Stomach (tissue), 9 donors: Measurements from ENCODE around the gene RAB17. TPM values are rescaled to one million over a fixed set of nuclear protein-coding genes. Genes with fewer than 3 reads are reported as not detected.

Source experiments
- DNase-seq, 2 donors: peaks; one replicate each; pipeline versions ENCODE4 v3.0.0 to v3.0.0-alpha.2; 2013 to 2019
- H3K27ac ChIP-seq, 5 donors: fragments of 200-600 bp in 4 of 5; sonication (generic) in 4 of 5; one replicate each; pipeline ENCODE4 v1.5.1; 2013 to 2019; ENCODE audit warnings: mild to moderate bottlenecking in 1 of 5, moderate library complexity in 1 of 5
- H3K27me3 ChIP-seq, 3 donors: fragments of 200-600 bp; sonication (generic); one replicate each; pipeline ENCODE4 v1.5.1; 2017 to 2019; ENCODE audit warnings: mixed run types in 1 of 3
- H3K36me3 ChIP-seq, 4 donors: fragments of 200-600 bp; sonication (generic); 1 replicate in 3 of 4; 2 replicates in 1 of 4; pipeline ENCODE4 v1.5.1; 2016 to 2019
- H3K4me1 ChIP-seq, 4 donors: fragments of 200-600 bp; sonication (generic); one replicate each; pipeline ENCODE4 v1.5.1; 2016 to 2019
- H3K4me3 ChIP-seq, 4 donors: fragments of 200-600 bp; sonication (generic) in 3 of 4; one replicate each; pipeline ENCODE4 v1.5.1; 2016 to 2019; ENCODE audit warnings: mild to moderate bottlenecking in 1 of 4
- H3K9me3 ChIP-seq, 4 donors: fragments of 200-600 bp; sonication (generic); one replicate each; pipeline ENCODE4 v1.5.1; 2016 to 2019
- EP300 ChIP-seq: sonication (generic); formaldehyde crosslinking; IDR thresholded peaks from one replicate; pipeline ENCODE4 v1.6.1; 2017; ENCODE audit warnings: antibody characterized with exemption
- POLR2A ChIP-seq, 4 donors: fragments of 450-650 bp; IDR thresholded peaks; one replicate each; pipeline ENCODE4 v1.6.1; 2016; ENCODE audit warnings: antibody characterized with exemption in 4 of 4, control low read depth in 2 of 4, mild to moderate bottlenecking in 1 of 4, moderate library complexity in 1 of 4
- POLR2AphosphoS5 ChIP-seq, 3 donors: sonication (generic); formaldehyde crosslinking; IDR thresholded peaks; one replicate each; pipeline ENCODE4 v1.6.1; 2016; ENCODE audit warnings: antibody characterized with exemption in 3 of 3
- WGBS, 5 donors: extraction: QIAGEN DNeasy Blood & Tissue Kit in 3 of 5; methylation state at CpG; one replicate each; pipeline versions ENCODE4 v1.1.5 to v1.1.7; 2013 to 2018; 5-methylcytosine and 5-hydroxymethylcytosine counted together
- intact Hi-C: fragments of 100-400 bp; cut with DNase I; formaldehyde crosslinking; loops from one replicate; pipeline ENCODE4 v1.15.1; 2023; ENCODE audit warnings: low total_unique reads
- polyA plus RNA-seq, 3 donors: library from polyadenylated mRNA; stranded (reverse); fragments of 200-250 nt; gene quantifications; one replicate each; pipeline ENCODE4 v1.2.3, GENCODE V29; 2013
- total RNA-seq, 5 donors: library from RNA; depleted of rRNA; stranded (reverse); fragments of >200 nt; gene quantifications; one replicate each; pipeline versions ENCODE4 v1.1.0 to v1.2.3, GENCODE V29; 2014 to 2016
- TF ChIP-seq, protein P1 (sequence below), 7 experiments: fragments of 450-650 bp in 4 of 7; fragments of 200-600 bp in 3 of 7; sonication (generic) in 3 of 7; IDR thresholded peaks; one replicate each; pipeline ENCODE4 v1.5.1; 2016 to 2019; ENCODE audit warnings: antibody characterized with exemption in 7 of 7, control low read depth in 2 of 7, mild to moderate bottlenecking in 1 of 7
- donor health status: healthy with polysubstance abuse.
- donor health status: Bipolar disorder and iron deficiency.
- donor health status: healthy.

The RAB17 gene
- total and polyA plus RNA-seq, 8 donors, result 8.8 to 187 (median 50.8) TPM

DNA sequence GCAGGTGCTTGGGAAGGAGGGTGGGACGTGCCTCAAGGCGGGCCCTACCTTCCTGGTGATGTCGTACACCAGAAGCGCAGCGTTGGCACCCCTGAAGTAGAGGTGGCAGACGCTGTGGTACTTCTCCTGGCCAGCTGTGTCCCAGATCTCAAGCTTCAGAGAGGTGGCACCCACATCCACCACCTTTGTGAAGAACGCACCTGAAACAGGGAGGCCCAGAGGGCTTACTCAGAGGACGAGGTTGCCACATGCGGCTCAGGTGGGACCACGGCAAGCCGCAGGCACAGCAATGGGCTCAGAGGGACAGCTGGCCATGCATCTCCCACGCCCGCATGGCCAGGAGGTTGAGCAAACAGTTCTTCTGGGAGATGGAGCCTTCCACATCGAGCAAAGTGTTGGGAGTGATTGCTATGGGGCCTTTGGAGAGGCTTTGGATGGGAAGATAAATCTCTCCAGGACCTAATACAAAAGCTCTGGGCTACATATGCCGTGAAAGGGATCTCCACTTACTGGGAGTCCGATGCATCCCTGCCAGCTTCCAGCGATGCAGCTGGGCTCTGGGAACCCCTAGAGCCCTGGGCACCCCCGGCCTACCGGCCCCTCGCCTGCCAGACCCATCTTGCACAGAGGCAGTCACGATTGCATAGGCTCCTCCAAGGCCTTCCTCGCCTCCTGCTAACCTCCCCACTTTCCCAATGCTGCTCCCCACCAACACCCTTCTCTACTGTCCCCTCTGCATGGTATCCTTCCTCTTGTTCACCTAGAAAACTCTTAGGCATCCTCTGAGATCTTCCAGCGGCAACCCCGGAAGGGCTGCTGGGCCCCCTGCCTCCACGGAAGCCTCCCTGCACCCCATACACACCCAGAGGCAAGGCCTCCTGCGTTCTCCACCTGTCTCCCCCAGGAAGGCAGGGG is 12.3 kb downstream of the RAB17 start:
- no peak overlapping the region for H3K4me3 ChIP-seq
- no peak for TF ChIP-seq POLR2A (IDR thresholded peaks at IDR 0.05)
- TF ChIP-seq, protein P1, sequence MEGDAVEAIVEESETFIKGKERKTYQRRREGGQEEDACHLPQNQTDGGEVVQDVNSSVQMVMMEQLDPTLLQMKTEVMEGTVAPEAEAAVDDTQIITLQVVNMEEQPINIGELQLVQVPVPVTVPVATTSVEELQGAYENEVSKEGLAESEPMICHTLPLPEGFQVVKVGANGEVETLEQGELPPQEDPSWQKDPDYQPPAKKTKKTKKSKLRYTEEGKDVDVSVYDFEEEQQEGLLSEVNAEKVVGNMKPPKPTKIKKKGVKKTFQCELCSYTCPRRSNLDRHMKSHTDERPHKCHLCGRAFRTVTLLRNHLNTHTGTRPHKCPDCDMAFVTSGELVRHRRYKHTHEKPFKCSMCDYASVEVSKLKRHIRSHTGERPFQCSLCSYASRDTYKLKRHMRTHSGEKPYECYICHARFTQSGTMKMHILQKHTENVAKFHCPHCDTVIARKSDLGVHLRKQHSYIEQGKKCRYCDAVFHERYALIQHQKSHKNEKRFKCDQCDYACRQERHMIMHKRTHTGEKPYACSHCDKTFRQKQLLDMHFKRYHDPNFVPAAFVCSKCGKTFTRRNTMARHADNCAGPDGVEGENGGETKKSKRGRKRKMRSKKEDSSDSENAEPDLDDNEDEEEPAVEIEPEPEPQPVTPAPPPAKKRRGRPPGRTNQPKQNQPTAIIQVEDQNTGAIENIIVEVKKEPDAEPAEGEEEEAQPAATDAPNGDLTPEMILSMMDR (IDR thresholded peaks at IDR 0.05), result no peak
- TF ChIP-seq EP300, result no peak
- no peak for TF ChIP-seq POLR2AphosphoS5 (IDR thresholded peaks at IDR 0.05)
- no peaks in the 10 kb centered on the region for H3K27me3 ChIP-seq
- peaks cover 0 to 16% (median 14%) of the 10 kb centered on the region in 4 donors for H3K36me3 ChIP-seq
- H3K4me1 ChIP-seq, result peaks cover 29 to 44% (median 37%) of the 10 kb centered on the region in 4 donors
- DNase-seq, result no peak
- H3K9me3 ChIP-seq, result no peaks in the 10 kb centered on the region
- 90 to 94% (median 93%) methylated on average over 17 to 26 of the region's 26 CpGs for WGBS, 5 donors
- H3K27ac ChIP-seq, result no peak overlapping the region
- intact Hi-C loops, result no loop called here

DNA sequence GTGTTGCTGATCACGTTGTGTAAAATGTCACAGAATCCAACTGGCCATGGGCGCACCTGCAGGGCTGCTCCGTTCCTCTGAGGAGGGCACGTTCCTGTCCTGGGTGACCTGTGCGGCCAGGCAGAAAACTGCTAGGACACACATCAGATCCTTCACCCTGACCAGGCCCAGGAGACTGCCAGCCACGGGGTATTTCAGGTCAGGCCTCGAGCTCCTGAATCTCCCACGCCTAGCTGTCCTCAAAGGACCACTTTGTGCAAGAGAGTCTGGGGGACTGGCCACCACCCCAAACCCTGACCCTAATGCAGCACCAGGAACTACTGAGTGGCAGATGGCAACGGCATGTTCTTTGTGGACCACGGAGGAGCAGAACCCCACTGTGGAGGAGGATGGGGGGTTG is 13.1 kb downstream of the RAB17 start:
- Histone ChIP-seq H3K4me1 (peaks cover 28 to 44% (median 34%) of the 10 kb centered on the region in 4 donors), H3K36me3 (peaks cover 0 to 16% (median 14%) of the 10 kb centered on the region in 4 donors), H3K27ac (no peak overlapping the region), H3K4me3 (no peak overlapping the region), H3K27me3 (no peaks in the 10 kb centered on the region), H3K9me3 (no peaks in the 10 kb centered on the region)
- intact Hi-C loops, result no loop called here
- DNase-seq, result no peak
- WGBS, 5 donors, result 82 to 95% (median 92%) methylated on average over 7 to 10 of the region's 10 CpGs
- no peak for TF ChIP-seq POLR2A (IDR thresholded peaks at IDR 0.05)
- TF ChIP-seq POLR2AphosphoS5 (IDR thresholded peaks at IDR 0.05), result no peak
- TF ChIP-seq, protein P1 (IDR thresholded peaks at IDR 0.05), result no peak
- TF ChIP-seq EP300, result no peak

- Histone ChIP-seq H3K36me3 (peaks cover 0 to 16% (median 14%) of the 10 kb centered on the region in 4 donors), H3K4me3 (no peak overlapping the region), H3K9me3 (no peaks in the 10 kb centered on the region), H3K27me3 (no peaks in the 10 kb centered on the region), H3K4me1 (peaks cover 28 to 44% (median 34%) of the 10 kb centered on the region in 4 donors), H3K27ac (no peak overlapping the region)
- TF ChIP-seq POLR2A (IDR thresholded peaks at IDR 0.05) (no peak), POLR2AphosphoS5 (IDR thresholded peaks at IDR 0.05) (no peak), EP300 (no peak)
- TF ChIP-seq, protein P1 (IDR thresholded peaks at IDR 0.05), result no peak
- intact Hi-C loops, result no loop called here
- WGBS, 5 donors, result 87 to 93% (median 90%) methylated on average over 9 of the region's 9 CpGs
- no peak for DNase-seq
These were observed 13.6 kb downstream of the RAB17 start for GRCh38 chr2:237576974-237577373.

GRCh38 chr2:237575869-237576862 is 14.4 kb downstream of the RAB17 start:
- DNase-seq, result no peak
- H3K36me3 ChIP-seq, result peaks cover 0 to 16% (median 14%) of the 10 kb centered on the region in 4 donors
- intact Hi-C loops, result no loop called here
- H3K4me3 ChIP-seq, result no peak overlapping the region
- no peaks in the 10 kb centered on the region for H3K27me3 ChIP-seq
- no peaks in the 10 kb centered on the region for H3K9me3 ChIP-seq
- TF ChIP-seq, protein P1 (IDR thresholded peaks at IDR 0.05), result no peak
- no peak for TF ChIP-seq POLR2A (IDR thresholded peaks at IDR 0.05)
- no peak for TF ChIP-seq EP300
- TF ChIP-seq POLR2AphosphoS5 (IDR thresholded peaks at IDR 0.05), result no peak
- H3K4me1 ChIP-seq, result peaks cover 21 to 40% (median 31%) of the 10 kb centered on the region in 4 donors
- WGBS, 5 donors, result 86 to 90% (median 87%) methylated on average over 26 to 27 of the region's 27 CpGs
- peak overlapping the region; percentile 42 to 82 (median 60) for H3K27ac ChIP-seq
